Thyroid gland (tissue), 4 donors: Measurements from ENCODE around the gene TSHZ2. TPM values are rescaled to one million over a fixed set of nuclear protein-coding genes. Genes with fewer than 3 reads are reported as not detected.

Experiments
- DNase-seq, 2 donors: peaks; one replicate each; pipeline ENCODE4 v3.0.0-alpha.2; 2019
- H3K27ac ChIP-seq, 3 donors: fragments of 200-600 bp; sonication (generic); 1 replicate in 2 of 3; 2 replicates in 1 of 3; pipeline ENCODE4 v1.5.1; 2016 to 2019; ENCODE audit warnings: mild to moderate bottlenecking in 1 of 3, moderate library complexity in 1 of 3
- H3K27me3 ChIP-seq: fragments of 200-600 bp; sonication (generic); one replicate; pipeline ENCODE4 v1.5.1; 2019
- H3K36me3 ChIP-seq, 2 donors: fragments of 200-600 bp; sonication (generic); one replicate each; pipeline ENCODE4 v1.5.1; 2016 to 2019
- H3K4me1 ChIP-seq, 2 donors: fragments of 200-600 bp; sonication (generic); one replicate each; pipeline ENCODE4 v1.5.1; 2017 to 2019
- H3K4me3 ChIP-seq, 3 donors: fragments of 200-600 bp; sonication (generic); replicated peaks in 1 of 3; 1 replicate in 2 of 3; 2 replicates in 1 of 3; pipeline ENCODE4 v1.5.1; 2016; ENCODE audit warnings: mild to moderate bottlenecking in 1 of 3
- H3K9me3 ChIP-seq: fragments of 200-600 bp; sonication (generic); one replicate; pipeline ENCODE4 v1.5.1; 2017
- POLR2A ChIP-seq, 2 donors: fragments of 450-650 bp; IDR thresholded peaks; one replicate each; pipeline ENCODE4 v1.6.1; 2017; ENCODE audit warnings: antibody characterized with exemption in 2 of 2, mild to moderate bottlenecking in 2 of 2, moderate library complexity in 1 of 2
- WGBS, 2 donors: methylation state at CpG; one replicate each; pipeline ENCODE4 v1.1.5; 2017; 5-methylcytosine and 5-hydroxymethylcytosine counted together
- intact Hi-C: fragments of 100-400 bp; cut with DNase I; formaldehyde crosslinking; loops from one replicate; pipeline ENCODE4 v1.15.1; 2023
- total RNA-seq, 4 donors: library from RNA; depleted of rRNA; stranded (reverse); fragments of >200 nt; gene quantifications; one replicate each; pipeline ENCODE4 v1.2.3, GENCODE V29; 2016
- TF ChIP-seq, protein P1 (sequence below), 6 experiments: fragments of 200-600 bp in 3 of 6; fragments of 450-650 bp in 3 of 6; sonication (generic) in 3 of 6; IDR thresholded peaks; one replicate each; pipeline ENCODE4 v1.5.1; 2016 to 2019; ENCODE audit warnings: antibody characterized with exemption in 6 of 6, mild to moderate bottlenecking in 2 of 6, inconsistent platforms in 1 of 6, moderate library complexity in 1 of 6

TSHZ2 gene
- total RNA-seq, 4 donors from 2014 or later, result 11.0 to 27.9 (median 14.0) TPM

DNA sequence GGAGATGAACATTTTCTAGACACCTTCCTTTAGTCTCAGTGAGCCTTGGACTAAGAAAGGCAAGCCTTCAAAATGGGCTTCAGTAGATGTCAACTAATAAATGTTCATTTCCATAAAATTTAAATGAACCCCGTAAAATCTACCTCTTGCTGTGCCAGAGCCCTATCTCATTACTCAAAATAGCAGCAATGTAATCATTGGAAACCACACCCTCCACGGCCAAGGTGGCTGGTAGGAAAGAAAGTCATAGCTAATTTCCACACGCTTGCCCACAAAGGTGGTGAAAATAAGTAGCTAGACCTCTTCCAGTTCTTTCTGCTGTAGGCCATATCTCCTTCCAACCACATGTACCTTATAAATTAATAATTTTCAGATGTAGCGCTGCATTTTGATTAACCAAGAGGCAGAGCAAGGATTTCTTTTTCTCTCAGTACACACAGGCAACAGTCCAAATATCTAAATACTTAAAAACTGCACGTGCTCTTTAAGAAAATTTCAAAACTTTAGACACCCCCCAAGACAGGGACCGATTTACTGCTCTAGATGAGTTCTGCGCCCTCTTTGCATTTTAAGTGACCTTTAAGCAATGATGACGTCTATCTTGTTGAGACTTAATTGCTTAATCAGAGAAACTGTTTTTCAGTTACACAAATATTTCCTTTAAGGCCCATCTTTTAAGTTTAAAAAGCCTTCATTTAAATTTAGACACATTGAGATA, 330.7 kb downstream of the TSHZ2 start:
- intact Hi-C loops, result no loop called here
- Histone ChIP-seq H3K4me3 (no peak overlapping the region), H3K36me3 (no peaks in the 10 kb centered on the region), H3K27me3 (no peaks in the 10 kb centered on the region), H3K4me1 (no peaks in the 10 kb centered on the region), H3K9me3 (no peaks in the 10 kb centered on the region), H3K27ac (no peak overlapping the region)
- no peak for DNase-seq
- WGBS, 2 donors, result 83 to 88% methylated on average over 8 of the region's 8 CpGs
- TF ChIP-seq, protein P1, sequence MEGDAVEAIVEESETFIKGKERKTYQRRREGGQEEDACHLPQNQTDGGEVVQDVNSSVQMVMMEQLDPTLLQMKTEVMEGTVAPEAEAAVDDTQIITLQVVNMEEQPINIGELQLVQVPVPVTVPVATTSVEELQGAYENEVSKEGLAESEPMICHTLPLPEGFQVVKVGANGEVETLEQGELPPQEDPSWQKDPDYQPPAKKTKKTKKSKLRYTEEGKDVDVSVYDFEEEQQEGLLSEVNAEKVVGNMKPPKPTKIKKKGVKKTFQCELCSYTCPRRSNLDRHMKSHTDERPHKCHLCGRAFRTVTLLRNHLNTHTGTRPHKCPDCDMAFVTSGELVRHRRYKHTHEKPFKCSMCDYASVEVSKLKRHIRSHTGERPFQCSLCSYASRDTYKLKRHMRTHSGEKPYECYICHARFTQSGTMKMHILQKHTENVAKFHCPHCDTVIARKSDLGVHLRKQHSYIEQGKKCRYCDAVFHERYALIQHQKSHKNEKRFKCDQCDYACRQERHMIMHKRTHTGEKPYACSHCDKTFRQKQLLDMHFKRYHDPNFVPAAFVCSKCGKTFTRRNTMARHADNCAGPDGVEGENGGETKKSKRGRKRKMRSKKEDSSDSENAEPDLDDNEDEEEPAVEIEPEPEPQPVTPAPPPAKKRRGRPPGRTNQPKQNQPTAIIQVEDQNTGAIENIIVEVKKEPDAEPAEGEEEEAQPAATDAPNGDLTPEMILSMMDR (IDR thresholded peaks at IDR 0.05), result no peak
- TF ChIP-seq POLR2A (IDR thresholded peaks at IDR 0.05), result no peak

DNA sequence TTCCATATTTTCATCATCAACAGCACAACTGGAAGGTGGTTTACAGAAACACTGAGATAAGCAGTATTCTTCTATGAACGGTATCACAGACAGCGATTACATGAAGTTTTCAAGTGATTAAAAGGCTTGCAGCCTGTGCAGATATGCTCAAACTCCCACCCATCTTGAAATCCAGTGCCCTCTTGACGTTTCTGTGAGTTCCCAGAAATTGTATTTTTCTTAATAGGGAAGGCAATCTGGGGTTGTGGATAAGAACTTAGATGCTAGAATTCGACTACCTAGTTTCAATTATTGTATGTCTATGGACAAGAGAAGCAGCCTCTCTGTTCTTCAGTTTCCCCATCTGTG, 331.2 kb downstream of the TSHZ2 start:
- Histone ChIP-seq H3K4me3 (no peak overlapping the region), H3K4me1 (no peaks in the 10 kb centered on the region), H3K27ac (no peak overlapping the region), H3K9me3 (no peaks in the 10 kb centered on the region), H3K36me3 (no peaks in the 10 kb centered on the region), H3K27me3 (no peaks in the 10 kb centered on the region)
- 76 to 79% methylated on average over 4 of the region's 4 CpGs for WGBS, 2 donors
- no peak for DNase-seq
- intact Hi-C loops, result no loop called here
- no peak for TF ChIP-seq POLR2A (IDR thresholded peaks at IDR 0.05)
- TF ChIP-seq, protein P1 (IDR thresholded peaks at IDR 0.05), result no peak

DNA sequence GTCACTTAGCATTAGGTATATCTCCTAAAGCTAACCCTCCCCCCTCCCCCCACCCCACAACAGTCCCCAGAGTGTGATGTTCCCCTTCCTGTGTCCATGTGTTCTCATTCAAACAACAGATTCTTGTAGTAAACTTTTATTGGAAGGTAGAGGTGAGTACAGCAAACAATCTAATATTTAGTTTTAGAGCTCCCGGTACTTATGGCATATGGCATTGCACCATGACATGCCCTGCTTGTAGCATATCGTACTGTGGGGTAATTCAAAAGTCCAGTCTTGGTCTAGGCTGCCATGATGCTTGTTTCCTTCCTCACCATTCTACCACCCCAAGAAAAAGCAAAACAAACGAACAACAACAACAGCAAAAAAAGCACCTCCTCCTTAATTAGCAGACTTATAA, 332.0 kb downstream of the TSHZ2 start:
- Histone ChIP-seq H3K27me3 (no peaks in the 10 kb centered on the region), H3K4me3 (no peak overlapping the region), H3K9me3 (no peaks in the 10 kb centered on the region), H3K36me3 (no peaks in the 10 kb centered on the region), H3K27ac (no peak overlapping the region), H3K4me1 (no peaks in the 10 kb centered on the region)
- TF ChIP-seq POLR2A (IDR thresholded peaks at IDR 0.05), result no peak
- WGBS, 2 donors, result 96 to 97% methylated on average over 3 of the region's 3 CpGs
- intact Hi-C loops, result no loop called here
- no peak for DNase-seq

DNA sequence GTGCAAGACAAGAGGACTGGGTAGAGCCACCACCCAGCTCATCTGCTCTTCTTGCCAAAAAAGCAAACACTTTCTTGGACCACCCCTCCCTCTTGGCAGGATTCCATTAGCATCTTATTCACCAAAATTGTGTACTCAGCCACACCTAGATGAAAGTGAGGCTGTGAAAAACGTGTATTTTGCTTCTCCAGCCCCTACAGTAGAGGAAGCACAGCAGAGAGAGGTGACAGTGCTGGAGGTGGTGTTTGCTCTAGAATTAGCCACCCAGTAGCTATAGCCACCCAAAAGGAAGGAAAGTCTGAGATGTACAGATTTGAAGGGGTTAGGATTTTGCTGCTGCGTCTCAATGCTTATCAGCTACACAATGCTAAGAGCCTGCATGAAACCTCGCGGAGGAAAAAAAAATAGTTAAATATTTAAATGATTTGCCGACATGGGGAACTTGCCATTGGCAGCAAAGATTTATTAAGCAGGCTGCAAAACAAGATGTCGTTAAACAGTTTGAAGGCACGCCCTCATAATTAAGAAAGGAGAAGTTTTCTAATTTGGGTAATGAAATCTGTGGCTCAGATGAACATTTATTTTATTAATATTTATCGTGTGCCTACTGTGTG, 334.1 kb downstream of the TSHZ2 start:
- Histone ChIP-seq H3K27ac (no peak overlapping the region), H3K4me1 (no peaks in the 10 kb centered on the region), H3K4me3 (no peak overlapping the region), H3K36me3 (no peaks in the 10 kb centered on the region), H3K9me3 (no peaks in the 10 kb centered on the region), H3K27me3 (no peaks in the 10 kb centered on the region)
- no peak for DNase-seq
- 72 to 77% methylated on average over 8 of the region's 8 CpGs for WGBS, 2 donors
- intact Hi-C loops, result no loop called here
- TF ChIP-seq, protein P1 (IDR thresholded peaks at IDR 0.05), result no peak
- no peak for TF ChIP-seq POLR2A (IDR thresholded peaks at IDR 0.05)

DNA sequence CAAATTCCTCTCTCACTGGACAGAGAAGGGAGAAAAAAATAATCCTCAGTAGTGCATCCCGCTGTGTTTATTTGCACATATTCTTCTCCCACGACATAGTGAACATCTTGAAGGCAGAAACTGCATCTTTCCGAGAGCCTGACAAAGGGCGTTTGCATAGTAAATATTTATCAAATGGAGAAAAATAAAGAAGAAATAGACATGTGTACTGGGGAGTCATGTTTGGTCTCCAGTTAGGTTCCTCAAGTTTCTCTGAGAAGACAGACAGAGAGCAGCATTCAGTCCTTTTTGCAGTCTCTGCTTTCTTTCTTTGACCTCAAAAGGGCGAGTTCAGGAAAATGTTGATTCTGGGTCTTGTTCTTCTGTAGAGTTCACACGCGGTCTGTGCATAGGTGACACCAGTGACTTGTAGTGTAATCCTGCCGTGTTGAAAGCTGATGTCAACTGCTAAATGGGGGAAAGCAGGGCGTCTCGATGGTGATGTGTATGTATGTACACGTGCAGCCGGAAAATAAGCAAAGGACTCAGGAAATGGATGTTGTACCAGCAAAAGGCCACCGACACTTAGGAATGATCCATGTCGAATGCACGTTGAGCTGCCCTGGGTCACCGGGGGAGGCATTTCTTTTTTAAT, 335.9 kb downstream of the TSHZ2 start:
- 81 to 87% methylated on average over 16 of the region's 16 CpGs for WGBS, 2 donors
- H3K36me3 ChIP-seq, result no peaks in the 10 kb centered on the region
- H3K4me1 ChIP-seq, result no peaks in the 10 kb centered on the region
- no peak for TF ChIP-seq POLR2A (IDR thresholded peaks at IDR 0.05)
- TF ChIP-seq, protein P1 (IDR thresholded peaks at IDR 0.05), result no peak
- no peak overlapping the region for H3K27ac ChIP-seq
- no peak for DNase-seq
- intact Hi-C loops, result no loop called here
- H3K9me3 ChIP-seq, result no peaks in the 10 kb centered on the region
- no peak overlapping the region for H3K4me3 ChIP-seq
- no peaks in the 10 kb centered on the region for H3K27me3 ChIP-seq
